Rectal smooth muscle tissue (tissue), 1 donor: ENCODE results near the gene CREB5.

Source experiments
- H3K27ac ChIP-seq: one replicate; pipeline ENCODE4 v1.7.0; 2013; ENCODE audit warnings: low read depth, low read length, inconsistent platforms
- H3K27me3 ChIP-seq: one replicate; pipeline ENCODE4 v1.7.0; 2013; ENCODE audit warnings: low read length; ENCODE audit not compliant: control insufficient read depth, insufficient read depth
- H3K36me3 ChIP-seq: one replicate; pipeline ENCODE4 v1.7.0; 2013; ENCODE audit warnings: low read length; ENCODE audit not compliant: control insufficient read depth, insufficient read depth
- H3K4me1 ChIP-seq: one replicate; pipeline ENCODE4 v1.7.0; 2013; ENCODE audit warnings: low read length; ENCODE audit not compliant: control insufficient read depth, insufficient read depth
- H3K4me3 ChIP-seq: one replicate; pipeline ENCODE4 v1.7.0; 2013; ENCODE audit warnings: low read length
- H3K9ac ChIP-seq: one replicate; pipeline ENCODE4 v1.7.0; 2013; ENCODE audit warnings: low read length

Gene CREB5

GRCh38 chr7:28661826-28662595, 249.7 kb downstream of the CREB5 start:
- no peaks in the 10 kb centered on the region for H3K4me1 ChIP-seq
- no peaks in the 10 kb centered on the region for H3K36me3 ChIP-seq
- no peak overlapping the region for H3K27ac ChIP-seq
- H3K27me3 ChIP-seq: no peaks in the 10 kb centered on the region
- H3K9ac ChIP-seq: no peak overlapping the region
- H3K4me3 ChIP-seq: no peak overlapping the region

DNA sequence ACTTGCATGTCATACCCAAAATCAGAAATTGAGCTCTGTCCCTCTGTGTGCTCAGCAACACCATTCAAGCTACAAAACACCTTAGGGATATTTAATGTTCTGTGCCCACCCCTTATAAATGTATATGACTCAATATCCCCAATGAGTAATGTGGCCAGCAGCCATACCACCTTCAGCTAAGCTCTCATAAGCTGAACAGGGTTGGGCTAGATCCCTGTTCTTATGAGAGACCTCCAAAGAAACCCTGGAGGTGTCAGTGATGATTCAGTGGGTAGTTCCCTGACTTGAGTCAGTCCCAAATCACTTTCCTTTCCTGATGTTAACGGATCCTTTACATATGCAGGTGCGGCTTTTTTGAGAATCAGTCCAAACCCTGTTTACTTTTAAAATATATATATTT, 253.8 kb downstream of the CREB5 start:
- H3K27me3 ChIP-seq: no peaks in the 10 kb centered on the region
- H3K4me3 ChIP-seq: no peak overlapping the region

DNA sequence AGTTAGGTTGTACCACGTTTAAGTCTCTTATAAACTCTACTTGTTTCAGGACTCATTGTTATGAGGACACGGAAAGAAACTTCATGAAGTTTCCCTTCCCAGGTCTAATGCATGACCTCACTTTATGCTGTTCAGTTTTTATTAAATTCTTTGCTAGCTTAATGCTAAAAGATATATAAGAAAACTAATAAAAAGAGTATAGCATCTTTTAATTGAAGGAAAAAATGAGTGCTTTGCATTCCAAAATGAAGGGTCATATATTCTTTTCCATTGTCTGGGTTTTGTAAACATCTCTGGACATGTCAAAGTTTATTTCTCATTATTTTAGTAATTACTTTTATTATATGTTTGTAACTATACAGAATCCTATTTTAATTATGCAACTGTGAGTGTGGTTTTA, 255.8 kb downstream of the CREB5 start:
- H3K27ac ChIP-seq: no peak overlapping the region

More for the DNA sequence above, 253.8 kb downstream of the CREB5 start:
- Histone ChIP-seq H3K9ac (no peak overlapping the region), H3K27ac (no peak overlapping the region), H3K4me1 (peaks cover 7% of the 10 kb centered on the region), H3K36me3 (no peaks in the 10 kb centered on the region)

DNA sequence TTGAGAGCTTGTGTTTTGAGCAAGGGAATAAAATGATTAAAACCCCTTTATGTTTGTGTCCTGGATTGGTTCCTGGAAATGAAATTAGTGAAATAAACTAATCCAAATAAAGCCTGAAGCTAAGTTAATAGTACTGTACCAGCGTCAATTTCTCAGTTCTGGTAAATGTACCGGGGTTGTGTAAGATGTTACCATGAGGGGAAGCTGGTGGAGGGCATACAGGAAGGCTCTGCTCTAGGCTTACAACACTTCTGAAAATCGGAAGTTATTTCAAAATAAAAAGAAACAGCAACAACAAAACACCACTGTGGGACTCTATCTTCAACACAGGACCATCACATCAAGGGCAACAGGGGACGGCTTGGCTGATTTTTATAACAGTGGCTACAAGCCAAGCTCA, 257.0 kb downstream of the CREB5 start:
- no peak overlapping the region for H3K27ac ChIP-seq
- H3K9ac ChIP-seq: no peak overlapping the region
- H3K4me3 ChIP-seq: no peak overlapping the region
- H3K27me3 ChIP-seq: no peaks in the 10 kb centered on the region
- H3K36me3 ChIP-seq: no peaks in the 10 kb centered on the region
- H3K4me1 ChIP-seq: peaks cover 7% of the 10 kb centered on the region

More for the DNA sequence above, 255.8 kb downstream of the CREB5 start:
- Histone ChIP-seq H3K36me3 (no peaks in the 10 kb centered on the region), H3K9ac (no peak overlapping the region), H3K4me1 (peaks cover 7% of the 10 kb centered on the region), H3K27me3 (no peaks in the 10 kb centered on the region), H3K4me3 (no peak overlapping the region)

DNA sequence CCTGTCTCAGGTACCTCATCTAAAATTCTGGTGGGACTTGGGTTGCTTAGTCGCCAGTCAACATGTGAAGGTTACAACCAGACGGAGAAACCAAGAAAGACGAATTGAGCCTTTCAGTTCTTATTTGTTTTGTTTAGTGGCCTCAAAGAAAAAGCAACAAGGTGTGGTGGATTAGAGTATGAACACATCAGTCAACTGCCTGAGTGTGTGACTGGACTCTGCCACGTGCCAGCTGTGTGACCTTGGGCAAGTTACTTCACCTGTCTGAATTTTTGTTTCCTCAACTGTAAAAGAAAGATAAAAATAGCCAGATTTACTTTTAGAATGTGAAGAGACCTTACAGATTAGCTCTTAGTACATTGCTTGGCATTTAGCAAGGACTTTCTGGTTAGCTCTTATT, 259.2 kb downstream of the CREB5 start:
- Histone ChIP-seq H3K27me3 (no peaks in the 10 kb centered on the region), H3K4me3 (no peak overlapping the region), H3K9ac (no peak overlapping the region), H3K4me1 (peaks cover 7% of the 10 kb centered on the region), H3K36me3 (no peaks in the 10 kb centered on the region), H3K27ac (no peak overlapping the region)

- Histone ChIP-seq H3K27ac (no peak overlapping the region), H3K36me3 (no peaks in the 10 kb centered on the region), H3K4me3 (no peak overlapping the region), H3K4me1 (peaks cover 7% of the 10 kb centered on the region), H3K27me3 (no peaks in the 10 kb centered on the region), H3K9ac (no peak overlapping the region)
Observed at GRCh38 chr7:28672397-28672797, 260.1 kb downstream of the CREB5 start.

- Histone ChIP-seq H3K27me3 (no peaks in the 10 kb centered on the region), H3K4me1 (peaks cover 6% of the 10 kb centered on the region), H3K27ac (no peak overlapping the region)
Observed at GRCh38 chr7:28674359-28674782, 262.1 kb downstream of the CREB5 start.

GRCh38 chr7:28675429-28675828, 263.1 kb downstream of the CREB5 start:
- no peaks in the 10 kb centered on the region for H3K36me3 ChIP-seq
- no peak overlapping the region for H3K9ac ChIP-seq
- H3K27ac ChIP-seq: no peak overlapping the region
- H3K4me1 ChIP-seq: no peaks in the 10 kb centered on the region
- H3K27me3 ChIP-seq: no peaks in the 10 kb centered on the region
- no peak overlapping the region for H3K4me3 ChIP-seq

More at GRCh38 chr7:28674359-28674782, 262.1 kb downstream of the CREB5 start:
- Histone ChIP-seq H3K9ac (no peak overlapping the region), H3K4me3 (no peak overlapping the region), H3K36me3 (no peaks in the 10 kb centered on the region)

DNA sequence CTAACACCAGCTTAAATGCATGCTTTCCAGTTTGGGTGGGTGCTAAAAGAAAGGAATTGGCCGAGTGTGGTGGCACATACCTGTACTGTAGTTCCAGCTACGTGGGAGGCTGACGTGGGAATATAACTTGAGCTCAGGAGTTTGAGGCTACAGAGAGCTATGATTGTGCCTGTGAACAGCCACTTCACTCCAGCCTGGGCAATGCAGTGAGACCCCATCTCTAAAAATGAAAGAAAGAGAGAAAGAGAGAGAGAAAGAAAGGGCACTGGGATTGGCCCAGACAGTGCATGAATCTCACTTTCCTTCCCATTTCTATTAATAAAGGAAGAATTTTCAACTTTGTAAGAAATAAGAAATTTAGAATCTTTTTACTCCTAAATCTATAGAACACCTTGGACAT, 265.4 kb downstream of the CREB5 start:
- Histone ChIP-seq H3K4me3 (no peak overlapping the region), H3K4me1 (no peaks in the 10 kb centered on the region), H3K36me3 (no peaks in the 10 kb centered on the region), H3K27ac (no peak overlapping the region), H3K9ac (no peak overlapping the region), H3K27me3 (no peaks in the 10 kb centered on the region)

- no peaks in the 10 kb centered on the region for H3K36me3 ChIP-seq
- no peak overlapping the region for H3K4me3 ChIP-seq
- no peaks in the 10 kb centered on the region for H3K27me3 ChIP-seq
- no peaks in the 10 kb centered on the region for H3K4me1 ChIP-seq
- no peak overlapping the region for H3K27ac ChIP-seq
- H3K9ac ChIP-seq: no peak overlapping the region
Observed at GRCh38 chr7:28678431-28678965, 266.2 kb downstream of the CREB5 start.

- no peak overlapping the region for H3K27ac ChIP-seq
- peaks cover 8% of the 10 kb centered on the region for H3K4me1 ChIP-seq
- no peaks in the 10 kb centered on the region for H3K27me3 ChIP-seq
- H3K9ac ChIP-seq: no peak overlapping the region
- no peaks in the 10 kb centered on the region for H3K36me3 ChIP-seq
- no peak overlapping the region for H3K4me3 ChIP-seq
Observed at GRCh38 chr7:28681693-28682310, 269.5 kb downstream of the CREB5 start.

- no peaks in the 10 kb centered on the region for H3K27me3 ChIP-seq
- H3K27ac ChIP-seq: no peak overlapping the region
- peaks cover 17% of the 10 kb centered on the region for H3K4me1 ChIP-seq
- H3K4me3 ChIP-seq: no peak overlapping the region
- no peaks in the 10 kb centered on the region for H3K36me3 ChIP-seq
- H3K9ac ChIP-seq: no peak overlapping the region
Observed at GRCh38 chr7:28682801-28683200, 270.5 kb downstream of the CREB5 start.
